BE2C (cell line): ENCODE measurements around the gene OGFOD2.

ENCODE experiments used
- DNase-seq: peaks from one replicate; pipeline ENCODE4 v3.0.0-alpha.2; 2020
- H3K27me3 ChIP-seq: fragments of 250-450 bp; sonication (Bioruptor Pico); 2 replicates; pipeline ENCODE4 v1.5.1; 2020; ENCODE audit warnings: mild to moderate bottlenecking
- H3K36me3 ChIP-seq: fragments of 250-450 bp; sonication (Bioruptor Pico); 2 replicates; pipeline ENCODE4 v1.5.1; 2020; ENCODE audit warnings: mild to moderate bottlenecking
- H3K4me1 ChIP-seq: fragments of 250-450 bp; sonication (Bioruptor Pico); 2 replicates; pipeline ENCODE4 v1.5.1; 2020
- H3K4me3 ChIP-seq: 2 replicates; pipeline ENCODE4 v1.5.1; 2011; ENCODE audit warnings: low read depth, low read length
- H3K9me3 ChIP-seq: fragments of 250-450 bp; sonication (Bioruptor Pico); 2 replicates; pipeline ENCODE4 v1.5.1; 2020
- CTCF ChIP-seq: IDR thresholded peaks from 2 replicates; pipeline ENCODE4 v1.5.1; 2012; ENCODE audit warnings: mild to moderate bottlenecking, low read depth, low read length

Gene OGFOD2

GRCh38 chr12:123026094-123026853 lies 51.2 kb downstream of the OGFOD2 start:
- no peak for TF ChIP-seq CTCF
- Histone ChIP-seq H3K4me1 (no peaks in the 10 kb centered on the region), H3K27me3 (no peaks in the 10 kb centered on the region), H3K9me3 (no peaks in the 10 kb centered on the region), H3K4me3 (no peak overlapping the region), H3K36me3 (no peaks in the 10 kb centered on the region)
- no peak for DNase-seq

- Histone ChIP-seq H3K27me3 (no peaks in the 10 kb centered on the region), H3K9me3 (no peaks in the 10 kb centered on the region), H3K36me3 (no peaks in the 10 kb centered on the region), H3K4me3 (no peak overlapping the region), H3K4me1 (no peaks in the 10 kb centered on the region)
- no peak for TF ChIP-seq CTCF
- no peak for DNase-seq
Observed at GRCh38 chr12:123027726-123028445, 52.8 kb downstream of the OGFOD2 start.

- H3K27me3 ChIP-seq = no peaks in the 10 kb centered on the region
- H3K4me3 ChIP-seq = no peak overlapping the region
- no peaks in the 10 kb centered on the region for H3K36me3 ChIP-seq
- H3K4me1 ChIP-seq = no peaks in the 10 kb centered on the region
- no peaks in the 10 kb centered on the region for H3K9me3 ChIP-seq
- no peak for DNase-seq
- no peak for TF ChIP-seq CTCF
Observed at GRCh38 chr12:123028475-123028874, 53.4 kb downstream of the OGFOD2 start.

- H3K4me1 ChIP-seq = 0 out of 2 replicates have a peak, but pooled peaks cover 3% of the 10 kb centered on the region
- H3K27me3 ChIP-seq = no peaks in the 10 kb centered on the region
- no peak overlapping the region for H3K4me3 ChIP-seq
- H3K36me3 ChIP-seq = no peaks in the 10 kb centered on the region
- no peaks in the 10 kb centered on the region for H3K9me3 ChIP-seq
- TF ChIP-seq CTCF = no peak
- no peak for DNase-seq
Observed at GRCh38 chr12:123029550-123029949, 54.5 kb downstream of the OGFOD2 start.
